Osteoblast (primary cell): Measurements from ENCODE around the gene CDC34. TPM values are rescaled to one million over a fixed set of nuclear protein-coding genes. Genes with fewer than 3 reads are reported as not detected.

Experiments used
- DNase-seq: peaks from one replicate; pipeline ENCODE4 v3.0.0; 2011; ENCODE audit warnings: low spot score, mixed read lengths; ENCODE audit not compliant: insufficient read length; ENCODE audit errors: missing footprints
- H2AFZ ChIP-seq: 2 replicates; pipeline ENCODE4 v1.6.0; 2011; ENCODE audit warnings: mild to moderate bottlenecking, low read length
- H3K27ac ChIP-seq: 2 replicates; pipeline ENCODE4 v1.5.1; 2011; ENCODE audit warnings: mild to moderate bottlenecking, low read depth, low read length, moderate library complexity
- H3K27me3 ChIP-seq: 2 replicates; pipeline ENCODE4 v1.6.0; 2012; ENCODE audit warnings: mild to moderate bottlenecking, control low read depth, inconsistent platforms, low read length, moderate library complexity; ENCODE audit not compliant: insufficient read depth
- H3K36me3 ChIP-seq: 2 replicates; pipeline ENCODE4 v1.5.1; 2011; ENCODE audit warnings: mild to moderate bottlenecking, low read length, control low read depth, moderate library complexity; ENCODE audit not compliant: insufficient read depth
- H3K4me1 ChIP-seq: 2 replicates; pipeline ENCODE4 v1.5.1; 2011; ENCODE audit warnings: mild to moderate bottlenecking, low read length, control low read depth, moderate library complexity; ENCODE audit not compliant: insufficient read depth
- H3K4me2 ChIP-seq: 2 replicates; pipeline ENCODE4 v1.6.0; 2011; ENCODE audit warnings: mild to moderate bottlenecking, low read length; ENCODE audit not compliant: insufficient read depth
- H3K4me3 ChIP-seq: fragments of 200-600 bp; sonication (generic); 3 replicates; pipeline ENCODE4 v1.5.1; 2012; ENCODE audit warnings: mild to moderate bottlenecking, low read length, inconsistent platforms; ENCODE audit not compliant: insufficient read depth
- H3K79me2 ChIP-seq: 2 replicates; pipeline ENCODE4 v1.6.0; 2012; ENCODE audit warnings: mild to moderate bottlenecking, low read length, control low read depth, inconsistent platforms; ENCODE audit not compliant: insufficient read depth
- H3K9me3 ChIP-seq: 2 replicates; pipeline ENCODE4 v1.5.1; 2011; ENCODE audit warnings: low read depth, low read length, control low read depth
- H4K20me1 ChIP-seq: 2 replicates; pipeline ENCODE4 v1.6.0; 2012; ENCODE audit warnings: mild to moderate bottlenecking, low read length, control low read depth; ENCODE audit not compliant: insufficient read depth
- CTCF ChIP-seq: IDR thresholded peaks from 2 replicates; pipeline ENCODE4 v1.5.1; 2011; ENCODE audit warnings: mild to moderate bottlenecking, low read depth, low read length, moderate library complexity; ENCODE audit errors: extremely low read depth
- total RNA-seq: library from RNA; depleted of rRNA; stranded (reverse); fragments of >200 nt; gene quantifications from 2 replicates; pipeline ENCODE4 v1.2.3, GENCODE V29; 2012

CDC34 gene
- total RNA-seq, 1 donor = 32.9 TPM

DNA sequence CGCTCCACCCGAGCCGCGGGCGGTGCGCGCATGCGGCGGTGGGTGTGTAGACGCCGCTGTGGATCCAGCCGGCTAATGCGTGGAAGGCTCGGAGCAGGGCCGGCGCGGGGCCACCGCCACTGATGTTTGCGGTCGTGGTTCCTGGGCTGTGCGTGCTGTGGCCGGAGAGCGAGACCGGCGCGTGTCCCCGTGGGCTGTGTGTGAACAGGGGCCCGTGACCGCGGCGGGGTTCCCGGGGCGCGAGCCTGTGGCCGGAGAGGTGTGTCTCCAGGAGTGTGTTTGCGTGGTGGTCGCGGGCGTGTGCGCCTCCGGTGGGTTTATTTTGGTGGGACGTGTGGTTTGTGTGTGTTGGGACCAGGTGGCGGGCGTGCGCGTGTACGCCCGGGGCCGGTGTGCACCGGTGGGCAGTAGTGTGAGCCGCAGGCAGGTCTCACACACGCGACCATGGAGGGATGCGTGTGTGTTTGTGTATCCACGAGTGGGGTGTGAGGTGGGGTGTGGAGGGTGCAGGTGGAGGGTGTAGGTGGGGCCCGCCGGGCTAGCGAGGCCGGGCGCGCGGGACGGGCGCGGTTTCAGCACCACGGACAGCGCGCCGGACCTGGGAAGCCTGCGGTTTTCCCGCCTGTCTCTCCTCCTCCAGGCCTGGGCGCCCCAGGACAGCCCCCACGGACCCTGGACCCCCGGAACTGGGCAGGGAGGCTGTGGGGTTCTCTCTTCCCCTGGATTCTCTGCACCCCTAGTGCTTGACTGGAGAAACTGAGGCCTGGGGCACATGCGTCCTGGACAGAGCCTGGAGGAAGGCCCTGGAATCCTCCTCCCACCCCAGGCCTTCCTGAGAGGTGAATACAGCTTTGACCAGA lies 59.8 kb downstream of the CDC34 start:
- no peak overlapping the region for H3K4me3 ChIP-seq
- peak; percentile 96 for DNase-seq
- no peaks in the 10 kb centered on the region for H3K36me3 ChIP-seq
- H4K20me1 ChIP-seq = peaks cover 14% of the 10 kb centered on the region
- peaks cover 18% of the 10 kb centered on the region for H3K4me1 ChIP-seq
- H2AFZ ChIP-seq = no peak overlapping the region
- no peaks in the 10 kb centered on the region for H3K9me3 ChIP-seq
- no peak for TF ChIP-seq CTCF
- peaks cover 23% of the 10 kb centered on the region for H3K27me3 ChIP-seq
- no peaks in the 10 kb centered on the region for H3K79me2 ChIP-seq
- H3K4me2 ChIP-seq = no peak overlapping the region
- H3K27ac ChIP-seq = no peak overlapping the region

Other genes with a start within 250 kb of the CDC34 start
- 1.1 and 1.5 TPM in 2 replicates for gene PLPP2, start 240.4 kb upstream of the CDC34 start, total RNA-seq
- 10.9 and 14.8 TPM in 2 replicates for gene MIER2, start 187.0 kb upstream of the CDC34 start, total RNA-seq
- gene C2CD4C, start 122.6 kb upstream of the CDC34 start, total RNA-seq = not detected in 2 replicates
- gene SHC2, start 70.7 kb upstream of the CDC34 start, total RNA-seq = 0.36 and 1.5 TPM in 2 replicates
- 0.59 and 0.72 TPM in 2 replicates for gene MADCAM1, start 35.3 kb upstream of the CDC34 start, total RNA-seq
- gene TPGS1, start 24.3 kb upstream of the CDC34 start, total RNA-seq = 38.3 and 47.8 TPM in 2 replicates
- under 0.01 TPM in 1 of 2 replicates, not detected in the other for gene GZMM, start 12.3 kb downstream of the CDC34 start, total RNA-seq
- 273 and 291 TPM in 2 replicates for gene BSG, start 40.8 kb downstream of the CDC34 start, total RNA-seq
- 1.2 and 1.4 TPM in 2 replicates for gene HCN2, start 58.1 kb downstream of the CDC34 start, total RNA-seq
- 16.6 and 18.6 TPM in 2 replicates for gene POLRMT, start 101.8 kb downstream of the CDC34 start, total RNA-seq
- not detected in 2 replicates for gene FGF22, start 108.1 kb downstream of the CDC34 start, total RNA-seq
- gene RNF126, start 131.5 kb downstream of the CDC34 start, total RNA-seq = 29.8 and 38.7 TPM in 2 replicates
- gene FSTL3, start 144.6 kb downstream of the CDC34 start, total RNA-seq = 32.7 and 52.1 TPM in 2 replicates
- not detected in 2 replicates for gene PRSS57, start 163.7 kb downstream of the CDC34 start, total RNA-seq
- gene PALM, start 177.2 kb downstream of the CDC34 start, total RNA-seq = 9.7 and 10.5 TPM in 2 replicates
- gene MISP, start 219.4 kb downstream of the CDC34 start, total RNA-seq = 0.36 and 0.59 TPM in 2 replicates